ENCODE measurements around the gene KRTAP12-2. TPM values are rescaled to one million over a fixed set of nuclear protein-coding genes. Genes with fewer than 3 reads are reported as not detected.

The KRTAP12-2 gene
- total and polyA plus RNA-seq, 10 of the 15 experiments (the other 5 are each of a cell fraction or from before 2014, with no cell fraction given), result not detected

- RAD21 ChIA-PET (ENCODE audit: unreplicated experiment), result no interaction called here
- ATAC-seq (no peak), FAIRE-seq (no peak), DNase-seq (ENCODE audit: low read depth, low spot score) (no peak)
- Histone ChIP-seq H3K4me2 (ENCODE audit: control insufficient read depth, insufficient read depth) (no peak overlapping the region), H3K9ac (ENCODE audit: control insufficient read depth, insufficient read depth, low read length) (no peak overlapping the region), H3K4me3 (no peak overlapping the region), H2AFZ (ENCODE audit: control insufficient read depth, low read depth, low read length) (no peak overlapping the region), H3K27ac (ENCODE audit: control insufficient read depth, insufficient read depth) (no peak overlapping the region), H3K9me3 (replicated peaks; ENCODE audit: control insufficient read depth, insufficient read depth, low read length) (peaks cover 1% of the 10 kb centered on the region; the same call in 1 of the 3 replicates), H4K20me1 (ENCODE audit: control insufficient read depth, insufficient read depth) (no peaks in the 10 kb centered on the region), H3K36me3 (ENCODE audit: control insufficient read depth in 2 of 2, insufficient read depth in 2 of 2, low read length in 1 of 2) (no peaks in the 10 kb centered on the region), H3K79me2 (ENCODE audit: control insufficient read depth, insufficient read depth, low read length) (no peaks in the 10 kb centered on the region), H3K27me3 (replicated peaks in 1 of 2; ENCODE audit: control insufficient read depth in 2 of 2, insufficient read depth in 2 of 2, low read length in 1 of 2) (peaks cover 2 to 5% of the 10 kb centered on the region in 2 experiments; a peak in 3 of 4 replicates), H3K4me1 (ENCODE audit: control insufficient read depth, insufficient read depth, low read length) (no peaks in the 10 kb centered on the region)
- intact Hi-C loops (cut with micrococcal nuclease; ENCODE audit: unreplicated experiment), result no loop called here
- BruUV-seq (replicated peaks), result no TSS peak
- POLR2A ChIA-PET, result no interaction called here
- SMC1A ChIA-PET (ENCODE audit: uncharacterized antibody, unreplicated experiment), result interaction anchor here (0.6 kb wide), 1 partner anchor 1205 kb away, joined by 3 read pairs; no protein-coding TSS in a partner anchor
- CTCF ChIA-PET, result no interaction called here
- in situ Hi-C loops (cut with MboI), result no loop called here
- WGBS (ENCODE audit: insufficient coverage, insufficient replicate concordance, low lambda C conversion rate, missing lambda C conversion rate), result 38% methylated on average over 14 of the region's 14 CpGs
- TF ChIP-seq ZNF687 (IDR thresholded peaks at IDR 0.05), result no peak
- TF ChIP-seq HDAC2 (IDR thresholded peaks at IDR 0.05), result no peak
- TF ChIP-seq ZBTB11 (CRISPR knock-in tag; IDR thresholded peaks at IDR 0.05), result no peak
- no peak for TF ChIP-seq GATAD2B (conservative IDR thresholded peaks at IDR 0.05; ENCODE audit: low read depth)
- no peak for TF ChIP-seq IKZF2 (IDR thresholded peaks at IDR 0.05)
- no peak for TF ChIP-seq MEF2B (IDR thresholded peaks at IDR 0.05; ENCODE audit: partially characterized antibody, poor library complexity, severe bottlenecking)
- TF ChIP-seq HCFC1 (IDR thresholded peaks at IDR 0.05; ENCODE audit: low read length), result no peak
- no peak for TF ChIP-seq ZNF274 (IDR thresholded peaks at IDR 0.05; ENCODE audit: insufficient read depth, insufficient read length)
- TF ChIP-seq MTA2 (IDR thresholded peaks at IDR 0.05; ENCODE audit: low read depth), result no peak
- TF ChIP-seq ZBTB40 (IDR thresholded peaks at IDR 0.05; ENCODE audit: borderline replicate concordance), result no peak
- TF ChIP-seq SREBF2 (IDR thresholded peaks at IDR 0.05; ENCODE audit: low read length), result no peak
- TF ChIP-seq MYC (IDR thresholded peaks at IDR 0.05; ENCODE audit: insufficient read depth, insufficient read length, insufficient replicate concordance, low read length, severe bottlenecking), result no peak
- no peak for TF ChIP-seq RAD51 (IDR thresholded peaks at IDR 0.05)
- TF ChIP-seq PAX8 (IDR thresholded peaks at IDR 0.05), result no peak
- no peak for TF ChIP-seq DPF2 (IDR thresholded peaks at IDR 0.05)
Observed at GRCh38 chr21:44701023-44701400, 34.3 kb upstream of the KRTAP12-2 start.
